ENCODE results near the gene ITPKC. TPM values are rescaled to one million over a fixed set of nuclear protein-coding genes. Genes with fewer than 3 reads are reported as not detected.
"Not testable (repeated sequence)": the region's sequence is repeated elsewhere in the genome, so short reads cannot be mapped to it uniquely, and the experiment has no call there.

The ITPKC gene
- total RNA-seq, 1 donor: 9.2 TPM

DNA sequence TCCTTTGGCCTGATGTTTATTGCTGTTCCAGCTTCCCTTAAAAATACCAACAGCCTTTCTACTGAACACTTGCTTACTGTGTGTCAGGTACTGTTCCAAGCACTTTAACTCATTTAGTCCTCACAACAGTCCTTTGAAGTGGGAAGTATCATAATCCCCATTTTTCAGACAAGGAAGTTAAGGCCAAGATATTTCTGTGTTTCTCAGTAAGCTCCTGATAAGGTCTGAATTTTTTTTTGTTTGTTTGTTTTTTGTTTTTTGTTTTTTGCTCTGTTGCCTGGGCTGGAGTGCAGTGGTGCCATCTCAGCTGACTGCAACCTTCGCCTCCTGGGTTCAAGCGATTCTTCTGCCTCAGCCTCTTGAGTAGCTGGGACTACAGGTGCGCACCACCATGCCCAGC is 41.6 kb downstream of the ITPKC start:
- DNase-seq (ENCODE audit: low read depth in 2 of 3, low spot score in 2 of 3): no peak

DNA sequence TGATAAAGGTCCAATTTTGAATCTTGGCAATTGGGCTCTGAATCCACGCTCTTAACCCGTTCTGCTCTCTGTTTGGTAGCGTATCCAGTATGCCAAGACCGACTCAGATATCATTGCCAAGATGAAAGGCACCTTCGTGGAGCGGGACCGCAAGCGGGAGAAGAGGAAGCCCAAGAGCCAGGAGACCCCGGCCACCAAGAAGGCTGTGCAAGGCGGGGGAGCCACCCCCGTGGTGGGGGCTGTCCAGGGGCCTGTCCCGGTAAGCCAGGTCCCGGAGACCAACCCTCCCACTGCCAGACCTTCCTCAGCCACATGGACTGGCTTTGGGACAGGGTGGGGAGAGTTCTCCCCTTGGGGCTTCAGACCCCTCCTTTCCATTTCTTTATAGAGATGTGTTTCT is 42.4 kb downstream of the ITPKC start:
- no peak for DNase-seq (ENCODE audit: low read depth in 2 of 3, low spot score in 2 of 3)

DNA sequence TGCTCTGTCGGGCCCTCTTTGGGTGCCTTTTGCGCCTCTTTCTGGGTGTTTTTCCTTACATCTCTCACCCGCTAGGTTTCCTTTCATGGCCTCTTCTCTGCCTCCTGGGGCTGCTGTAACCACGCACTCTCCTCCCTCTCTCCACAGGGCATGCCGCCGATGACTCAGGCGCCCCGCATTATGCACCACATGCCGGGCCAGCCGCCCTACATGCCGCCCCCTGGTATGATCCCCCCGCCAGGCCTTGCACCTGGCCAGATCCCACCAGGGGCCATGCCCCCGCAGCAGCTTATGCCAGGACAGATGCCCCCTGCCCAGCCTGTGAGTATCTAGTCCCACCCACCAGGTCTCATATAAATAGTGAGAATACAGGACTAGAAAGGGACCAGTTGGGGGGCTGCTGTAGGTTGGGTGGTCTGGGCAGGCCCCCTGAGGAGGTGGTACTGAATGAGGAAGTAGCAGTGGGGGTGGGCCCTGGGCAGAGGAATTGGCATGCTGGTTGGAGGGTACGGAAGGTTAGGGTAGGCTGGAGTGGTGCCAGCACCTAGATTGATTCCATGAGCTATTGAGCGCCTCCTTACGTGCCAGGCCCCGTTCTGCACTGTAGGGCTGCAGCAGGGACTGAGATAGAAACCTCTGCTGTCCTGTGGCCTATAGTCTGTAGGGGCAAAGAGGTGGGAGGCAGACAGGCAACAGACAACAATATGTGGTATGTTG is 46.0 kb downstream of the ITPKC start:
- DNase-seq (ENCODE audit: low read depth in 2 of 3, low spot score in 2 of 3): no peak

DNA sequence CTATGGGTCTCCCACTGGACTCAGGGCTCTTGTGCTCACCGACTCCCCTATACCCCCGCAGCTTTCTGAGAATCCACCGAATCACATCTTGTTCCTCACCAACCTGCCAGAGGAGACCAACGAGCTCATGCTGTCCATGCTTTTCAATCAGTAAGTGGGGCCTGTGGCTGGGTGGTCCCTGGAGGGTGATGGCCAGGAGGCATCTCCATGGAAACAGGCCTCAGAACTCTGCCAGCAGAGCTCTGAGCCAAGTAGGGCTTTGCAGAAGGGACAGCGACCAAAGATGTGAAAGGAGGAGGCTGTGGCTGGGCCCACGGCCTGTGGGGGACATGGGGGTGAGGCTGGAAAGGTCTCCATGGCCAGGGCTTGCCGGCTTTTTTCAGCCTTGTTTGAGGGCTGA is 46.6 kb downstream of the ITPKC start:
- DNase-seq (ENCODE audit: low read depth in 2 of 3, low spot score in 2 of 3): no peak

DNA sequence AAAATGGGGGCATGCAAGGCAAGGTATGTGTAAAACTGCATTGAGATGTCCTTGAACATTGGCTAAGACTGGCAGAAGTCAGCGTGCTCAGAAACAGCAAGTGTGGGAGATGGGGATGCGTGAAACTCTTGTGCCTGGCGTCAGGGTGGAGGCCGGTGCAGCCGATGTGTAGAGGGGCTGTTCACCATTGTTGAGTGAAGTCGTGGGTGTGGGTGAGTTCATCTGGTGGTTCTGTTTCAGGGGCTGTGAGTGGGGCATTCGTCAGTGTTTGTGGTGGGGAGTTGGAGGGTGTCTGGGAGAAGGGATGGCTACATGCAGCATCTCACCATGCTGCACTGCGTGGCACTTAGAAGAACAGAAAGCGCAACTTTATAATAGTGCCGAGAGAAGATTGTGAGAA is 47.1 kb downstream of the ITPKC start:
- DNase-seq (ENCODE audit: low read depth in 2 of 3, low spot score in 2 of 3): no peak

DNA sequence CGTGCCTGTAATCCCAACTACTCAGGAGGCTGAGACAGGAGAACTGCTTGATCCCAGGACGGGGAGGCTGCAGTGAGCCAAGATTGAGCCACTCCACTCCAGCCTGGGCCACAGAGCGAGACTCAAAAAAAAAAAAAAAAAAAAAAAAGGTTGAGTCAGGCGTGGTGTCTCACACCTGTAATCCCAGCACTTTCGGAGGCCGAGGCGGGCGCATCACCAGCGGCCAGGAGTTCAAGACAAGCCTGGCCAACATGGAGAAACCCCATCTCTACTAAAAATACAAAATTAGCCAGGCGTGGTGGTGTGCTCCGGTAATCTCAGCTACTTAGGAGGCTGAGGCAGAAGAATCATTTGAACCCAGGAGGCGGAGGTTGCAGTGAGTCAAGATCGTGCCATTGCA is 49.5 kb downstream of the ITPKC start:
- DNase-seq (ENCODE audit: low read depth in 2 of 3, low spot score in 2 of 3): not testable (repeated sequence)

DNA sequence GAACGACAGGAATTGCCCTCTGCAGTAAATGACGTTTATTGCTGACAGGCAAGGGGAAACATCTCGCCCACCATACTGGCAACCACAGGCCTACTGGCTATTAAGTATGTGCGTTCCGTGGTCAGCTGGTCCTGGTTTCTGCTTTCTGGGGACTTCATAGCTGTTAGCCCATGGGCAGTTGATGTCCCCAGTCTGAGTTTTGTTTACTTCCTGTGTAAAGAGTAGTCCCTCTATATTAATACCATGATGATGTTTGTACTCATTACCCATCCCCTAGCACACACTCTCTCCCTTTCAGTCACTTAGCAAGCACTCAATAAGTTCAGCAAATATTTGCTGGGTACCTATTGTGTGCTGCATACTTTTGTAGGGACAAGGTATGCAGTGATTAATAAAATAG is 52.0 kb downstream of the ITPKC start:
- DNase-seq (ENCODE audit: low read depth in 2 of 3, low spot score in 2 of 3): no peak

GRCh38 chr19:40771101-40771862 is 54.4 kb downstream of the ITPKC start:
- DNase-seq (ENCODE audit: low read depth in 2 of 3, low spot score in 2 of 3): peak in 1 of 3 donors; percentile 13

DNA sequence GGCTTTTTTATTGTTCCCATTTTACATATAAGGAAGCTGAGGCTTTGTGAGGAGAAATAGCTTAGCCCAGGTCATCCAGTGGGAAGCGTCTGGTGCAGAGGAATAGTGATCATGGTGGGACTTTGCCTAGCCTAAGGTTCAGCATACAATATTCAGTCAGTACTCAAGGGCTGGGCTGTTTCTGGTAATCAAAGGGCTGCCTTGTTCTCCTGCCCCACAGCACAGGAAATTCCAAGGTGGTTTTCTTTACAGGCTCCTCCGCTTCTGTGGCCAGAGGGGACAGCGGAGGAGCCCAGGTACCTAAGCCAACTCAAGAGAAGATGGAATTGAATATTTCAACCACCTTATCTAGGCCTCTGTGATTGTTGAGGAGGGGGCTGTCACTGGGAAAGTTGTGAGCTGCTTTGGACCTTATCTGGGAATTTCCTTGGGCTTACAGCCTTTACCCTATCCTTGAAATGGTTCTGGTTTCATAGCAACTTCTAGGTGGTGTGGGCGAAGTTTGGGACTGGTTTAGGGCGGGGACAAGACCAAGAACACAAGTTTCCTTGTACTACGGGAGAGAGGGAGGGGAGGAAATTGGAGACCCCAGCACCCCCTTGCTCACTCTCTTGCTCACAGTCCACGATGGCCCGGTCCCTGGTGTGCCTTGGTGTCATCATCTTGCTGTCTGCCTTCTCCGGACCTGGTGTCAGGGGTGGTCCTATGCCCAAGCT is 58.2 kb downstream of the ITPKC start, which contains the start of gene MIA:
Gene MIA, plus strand, starts transcription at position 606 of the 716 bp plus-strand sequence. Its CDS starts 22 bp downstream, at position 628.
- no peak for DNase-seq (ENCODE audit: low read depth in 2 of 3, low spot score in 2 of 3)

DNA sequence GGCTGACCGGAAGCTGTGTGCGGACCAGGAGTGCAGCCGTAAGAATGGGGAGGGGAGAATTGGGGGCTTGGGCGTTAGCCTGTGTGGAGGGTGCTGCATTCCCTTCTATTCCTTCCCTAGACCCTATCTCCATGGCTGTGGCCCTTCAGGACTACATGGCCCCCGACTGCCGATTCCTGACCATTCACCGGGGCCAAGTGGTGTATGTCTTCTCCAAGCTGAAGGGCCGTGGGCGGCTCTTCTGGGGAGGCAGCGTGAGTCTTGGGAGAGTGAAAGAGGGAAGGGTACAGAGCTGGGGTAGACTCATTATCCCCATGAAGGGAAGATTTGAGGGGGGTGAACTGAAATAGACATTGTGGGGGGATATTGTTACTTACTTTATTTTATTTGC is 58.7 kb downstream of the ITPKC start:
- no peak for DNase-seq (ENCODE audit: low read depth in 2 of 3, low spot score in 2 of 3)

- no peak for DNase-seq (ENCODE audit: low read depth in 2 of 3, low spot score in 2 of 3)
These were observed 59.5 kb downstream of the ITPKC start for GRCh38 chr19:40776364-40776763.

- peak in 2 of 3 donors; percentile 98 to 99 for DNase-seq (ENCODE audit: low read depth in 2 of 3, low spot score in 2 of 3)
These were observed 60.2 kb downstream of the ITPKC start for GRCh38 chr19:40776932-40777644.

DNA sequence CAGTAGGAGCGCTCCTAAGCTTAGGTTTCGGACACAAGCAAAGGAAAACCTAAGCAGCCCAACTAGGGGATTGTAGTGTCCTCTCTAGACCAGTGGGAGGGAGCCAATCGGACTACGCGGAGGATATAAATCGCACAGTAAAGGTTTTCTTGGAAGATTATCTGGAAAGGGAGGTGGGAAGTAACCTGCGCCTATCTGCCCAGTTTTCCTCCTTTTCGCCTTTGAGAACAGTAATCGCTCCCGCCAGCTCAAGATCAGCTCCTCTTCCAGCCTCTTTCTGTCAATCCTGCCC is 60.7 kb downstream of the ITPKC start:
- DNase-seq (ENCODE audit: low read depth in 2 of 3, low spot score in 2 of 3): peak in 1 of 3 donors; percentile 78

DNA sequence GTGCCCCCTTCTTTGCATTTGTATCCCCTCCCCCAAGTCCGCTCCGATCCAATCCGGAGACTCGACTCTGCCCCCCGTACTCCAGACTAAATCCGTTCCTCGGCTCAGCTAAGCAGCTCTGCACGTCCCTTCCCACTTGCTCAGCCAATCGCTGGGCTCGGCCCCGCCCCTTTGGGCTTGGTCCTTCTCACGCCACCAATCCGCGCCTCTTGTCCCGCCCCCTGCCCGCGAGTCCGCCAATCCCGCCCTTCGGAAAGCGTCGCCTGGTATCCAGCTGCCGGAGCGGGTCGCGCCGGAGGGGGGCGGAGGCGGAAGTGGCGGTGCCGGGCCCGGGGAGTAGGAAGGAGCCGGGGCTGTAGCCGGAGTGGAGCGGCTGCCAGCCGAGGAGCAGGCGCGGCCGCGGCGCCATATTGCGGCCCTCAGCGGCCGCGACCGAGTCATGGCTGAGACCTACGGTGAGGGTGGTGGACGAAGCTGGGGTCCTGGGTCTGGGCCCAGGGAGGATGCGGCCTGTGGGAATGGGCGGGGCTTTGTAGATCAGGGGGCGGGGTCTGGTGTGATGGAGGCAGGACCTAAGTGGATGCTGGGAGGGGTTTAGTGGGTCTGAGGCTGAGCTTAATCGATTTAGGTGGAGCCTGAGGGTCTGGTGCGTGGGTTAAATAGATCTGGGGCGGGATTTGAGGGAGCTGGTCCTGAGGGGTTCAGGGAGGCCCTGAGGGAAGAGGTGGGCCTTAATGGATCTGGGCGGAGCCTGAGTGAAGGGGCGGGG is 61.2 kb downstream of the ITPKC start, which contains the start of gene RAB4B:
Gene RAB4B, plus strand, starts transcription at position 311 of the 769 bp plus-strand sequence. Its CDS starts 129 bp downstream, at position 440.
- DNase-seq (ENCODE audit: low read depth in 2 of 3, low spot score in 2 of 3): peak; percentile 97 to 100 (median 100)

GRCh38 chr19:40778706-40779284 is 61.9 kb downstream of the ITPKC start:
- DNase-seq (ENCODE audit: low read depth in 2 of 3, low spot score in 2 of 3): peak in 1 of 3 donors; percentile 22

GRCh38 chr19:40780582-40780981 is 63.7 kb downstream of the ITPKC start:
- DNase-seq (ENCODE audit: low read depth in 2 of 3, low spot score in 2 of 3): no peak

DNA sequence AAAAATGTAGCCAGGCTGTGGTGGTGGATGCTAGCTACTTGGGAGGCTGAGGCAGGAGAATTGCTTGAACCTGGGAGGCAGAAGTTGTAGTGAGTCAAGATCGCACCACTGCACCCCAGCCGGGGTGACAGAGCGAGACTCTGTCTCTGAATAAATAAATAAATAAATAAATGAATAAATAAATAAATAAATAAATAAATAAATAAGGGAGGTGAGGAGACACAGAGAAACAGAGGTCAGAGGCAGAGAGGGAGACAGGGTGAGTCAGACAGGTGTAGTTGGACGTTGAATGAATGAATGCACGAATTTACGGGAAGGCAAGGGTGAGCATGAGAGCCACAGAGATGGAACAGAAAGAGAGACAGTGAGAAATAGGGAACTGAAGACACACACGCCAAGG is 64.2 kb downstream of the ITPKC start:
- DNase-seq (ENCODE audit: low read depth in 2 of 3, low spot score in 2 of 3): no peak

- DNase-seq (ENCODE audit: low read depth in 2 of 3, low spot score in 2 of 3): no peak
These were observed 66.8 kb downstream of the ITPKC start for GRCh38 chr19:40783711-40784110.

DNA sequence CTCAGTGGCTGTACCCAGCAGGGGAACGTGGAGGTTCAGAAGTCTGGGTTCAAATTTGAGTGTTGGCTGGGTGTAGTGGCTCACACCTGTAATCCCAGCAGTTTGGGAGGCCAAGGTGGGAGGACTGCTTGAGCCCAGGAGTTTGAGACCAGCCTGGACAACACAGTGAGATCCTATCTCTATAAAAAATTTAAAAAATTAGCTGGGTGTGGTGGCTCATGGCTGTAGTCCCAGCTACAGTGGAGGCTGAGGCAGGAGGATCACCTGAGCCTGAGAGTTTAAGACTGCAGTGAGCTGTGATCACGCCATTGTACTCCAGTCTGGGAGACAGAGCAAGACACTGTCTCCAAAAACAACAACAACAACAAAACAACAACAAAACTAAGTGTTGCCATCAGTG is 67.2 kb downstream of the ITPKC start:
- not testable (repeated sequence) for DNase-seq (ENCODE audit: low read depth in 2 of 3, low spot score in 2 of 3)

DNA sequence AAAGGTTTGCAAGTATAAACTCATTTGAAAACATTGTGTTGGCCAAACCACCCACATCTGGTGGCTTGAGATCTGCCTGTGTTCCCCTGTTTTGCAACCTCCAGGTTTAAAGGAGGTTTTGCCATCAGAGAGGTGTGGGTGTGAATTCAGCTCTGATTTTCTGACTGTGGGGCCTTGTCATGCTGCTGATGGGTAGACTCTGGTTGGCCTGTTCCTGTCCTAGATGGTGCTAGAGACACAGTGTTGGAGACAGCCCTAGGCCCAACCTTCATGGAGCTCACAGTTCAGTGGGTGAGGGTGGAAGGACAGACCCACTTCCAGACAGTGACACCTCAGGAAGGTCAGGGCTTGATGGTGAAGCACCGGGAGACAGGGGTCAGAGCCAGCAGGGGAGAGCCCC is 68.6 kb downstream of the ITPKC start:
- DNase-seq (ENCODE audit: low read depth in 2 of 3, low spot score in 2 of 3): no peak
